Fibroblast of villous mesenchyme (primary cell): Measurements from ENCODE around the gene LYPD4. TPM values are rescaled to one million over a fixed set of nuclear protein-coding genes. Genes with fewer than 3 reads are reported as not detected.
"Not testable (repeated sequence)": the region's sequence is repeated elsewhere in the genome, so short reads cannot be mapped to it uniquely, and the experiment has no call there.

Experiments used
- DNase-seq: peaks from one replicate; pipeline ENCODE4 v3.0.0-alpha.2; 2010; ENCODE audit warnings: low read depth
- H3K4me3 ChIP-seq: 2 replicates; pipeline ENCODE4 v1.5.1; 2011; ENCODE audit warnings: low read depth, mild to moderate bottlenecking, low read length
- CTCF ChIP-seq: IDR thresholded peaks from 2 replicates; pipeline ENCODE4 v1.5.1; 2012; ENCODE audit warnings: low read depth, mild to moderate bottlenecking, low read length; ENCODE audit not compliant: insufficient read depth
- small RNA-seq: library from RNA; depleted of rRNA; stranded (forward); fragments of <200 nt; gene quantifications from one replicate; pipeline ENCODE3, GENCODE V24; 2012
- total RNA-seq: library from RNA; depleted of rRNA; stranded (reverse); fragments of >200 nt; gene quantifications from 2 replicates; pipeline ENCODE4 v1.2.3, GENCODE V29; 2012

Gene LYPD4
- total RNA-seq, 1 donor: not detected

GRCh38 chr19:41795031-41795461 is 49.4 kb downstream of the LYPD4 start:
- TF ChIP-seq CTCF: peak; percentile 84
- no peak overlapping the region for H3K4me3 ChIP-seq
- DNase-seq: peak; percentile 18

- DNase-seq: no peak
- no peak overlapping the region for H3K4me3 ChIP-seq
- no peak for TF ChIP-seq CTCF
Observed at GRCh38 chr19:41793414-41793727, 51.1 kb downstream of the LYPD4 start.

GRCh38 chr19:41792513-41793413 is 51.7 kb downstream of the LYPD4 start:
- no peak overlapping the region for H3K4me3 ChIP-seq
- TF ChIP-seq CTCF: peak; percentile 64
- DNase-seq: peak; percentile 33

GRCh38 chr19:41789053-41789452 is 55.4 kb downstream of the LYPD4 start:
- not testable (repeated sequence) for DNase-seq, H3K4me3 ChIP-seq

GRCh38 chr19:41788518-41788917 is 56.0 kb downstream of the LYPD4 start:
- DNase-seq, H3K4me3 ChIP-seq: not testable (repeated sequence)

Small RNAs within 50 kb of the gene (small RNA-seq; reads per million reads assigned to genes)
- not detected for gene MIR6797

Other genes with a start within 250 kb of the LYPD4 start
- gene CEACAM4, start 217.6 kb downstream of the LYPD4 start, total RNA-seq: not detected in 2 replicates
- not detected in 2 replicates for gene CEACAM7, start 156.4 kb downstream of the LYPD4 start, total RNA-seq
- gene CEACAM5, start 136.1 kb downstream of the LYPD4 start, total RNA-seq: not detected in 2 replicates
- not detected in 2 replicates for gene CEACAM6, start 89.2 kb downstream of the LYPD4 start, total RNA-seq
- gene CEACAM3, start 48.1 kb downstream of the LYPD4 start, total RNA-seq: not detected in 2 replicates
- gene DMRTC2, start 359 bp upstream of the LYPD4 start, total RNA-seq: not detected in 2 replicates
- 600 and 662 TPM in 2 replicates for gene RPS19, start 15.6 kb upstream of the LYPD4 start, total RNA-seq
- not detected in 2 replicates for gene CD79A, start 32.6 kb upstream of the LYPD4 start, total RNA-seq
- 35.0 and 38.3 TPM in 2 replicates for gene ARHGEF1, start 38.5 kb upstream of the LYPD4 start, total RNA-seq
- gene ERFL, start 83.8 kb upstream of the LYPD4 start, total RNA-seq: under 0.01 TPM in 1 of 2 replicates, not detected in the other
- gene RABAC1, start 114.6 kb upstream of the LYPD4 start, total RNA-seq: 105 and 173 TPM in 2 replicates
- not detected in 2 replicates for gene ATP1A3, start 149.5 kb upstream of the LYPD4 start, total RNA-seq
- not detected in 2 replicates for gene GRIK5, start 225.5 kb upstream of the LYPD4 start, total RNA-seq
- gene ZNF574, start 231.5 kb upstream of the LYPD4 start, total RNA-seq: 13.5 and 19.0 TPM in 2 replicates